T-helper 17 cell (primary cell): ENCODE results near the gene CMTR1. TPM values are rescaled to one million over a fixed set of nuclear protein-coding genes. Genes with fewer than 3 reads are reported as not detected.
A peak's percentile ranks its signal among the peaks of the same experiment; 100 is the strongest.

Experiments
- ATAC-seq: fragments of 150-1000 bp; cut with Tn5 transposase; 2 replicates; pipeline ENCODE4 v1.10.0; 2021; ENCODE audit warnings: mild to moderate bottlenecking, moderate library complexity
- DNase-seq, 3 donors: peaks; one replicate each; pipeline versions ENCODE4 v3.0.0 to v3.0.0-alpha.2; 2020 to 2021
- H3K9me3 ChIP-seq: one replicate; pipeline ENCODE4 v1.7.0; 2013; ENCODE audit warnings: low read length, mild to moderate bottlenecking; ENCODE audit not compliant: control insufficient read depth, poor library complexity, severe bottlenecking
- H3K27ac Mint-ChIP-seq: one replicate; pipeline ENCODE4 v1.8.0; 2022; ENCODE audit warnings: mild to moderate bottlenecking, moderate library complexity, mixed read lengths
- H3K27me3 Mint-ChIP-seq: one replicate; pipeline ENCODE4 v1.8.0; 2022; ENCODE audit warnings: mixed read lengths
- H3K36me3 Mint-ChIP-seq: one replicate; pipeline ENCODE4 v1.8.0; 2022; ENCODE audit warnings: low read depth, mixed read lengths
- H3K4me1 Mint-ChIP-seq: one replicate; pipeline ENCODE4 v1.8.0; 2022; ENCODE audit warnings: mild to moderate bottlenecking, mixed read lengths
- H3K4me3 Mint-ChIP-seq: one replicate; pipeline ENCODE4 v1.8.0; 2022; ENCODE audit warnings: mild to moderate bottlenecking, moderate library complexity, mixed read lengths
- total RNA-seq, 4 donors: library from RNA in 2 of 4; stranded (reverse) in 2 of 4; gene quantifications; one replicate each; pipeline ENCODE4 v1.2.3 and lab custom pipeline; 2022 to 2026

The CMTR1 gene
- total RNA-seq, 2 donors from 2014 or later, result 79.7 to 81.3 TPM

GRCh38 chr6:37485291-37485702 lies 52.3 kb downstream of the CMTR1 start:
- Mint-ChIP-seq H3K4me1 (peaks cover 36% of the 10 kb centered on the region), H3K36me3 (peaks cover 10% of the 10 kb centered on the region), H3K27ac (peak overlapping the region; percentile 100), H3K27me3 (no peaks in the 10 kb centered on the region), H3K4me3 (no peak overlapping the region)
- H3K9me3 ChIP-seq, result no peaks in the 10 kb centered on the region
- DNase-seq (no peak), ATAC-seq (no peak)

- H3K4me1 Mint-ChIP-seq, result peaks cover 44% of the 10 kb centered on the region
- no peak for ATAC-seq
- DNase-seq, result no peak
- no peaks in the 10 kb centered on the region for H3K27me3 Mint-ChIP-seq
- H3K27ac Mint-ChIP-seq, result peak overlapping the region; percentile 100
- H3K4me3 Mint-ChIP-seq, result no peak overlapping the region
- H3K9me3 ChIP-seq, result no peaks in the 10 kb centered on the region
- peaks cover 10% of the 10 kb centered on the region for H3K36me3 Mint-ChIP-seq
Observed at GRCh38 chr6:37486121-37486839, 53.3 kb downstream of the CMTR1 start.

- H3K4me3 Mint-ChIP-seq, result peak overlapping the region; percentile 78
- H3K9me3 ChIP-seq, result no peaks in the 10 kb centered on the region
- peaks cover 55% of the 10 kb centered on the region for H3K4me1 Mint-ChIP-seq
- no peaks in the 10 kb centered on the region for H3K27me3 Mint-ChIP-seq
- peak overlapping the region; percentile 100 for H3K27ac Mint-ChIP-seq
- ATAC-seq (no peak), DNase-seq (no peak)
- H3K36me3 Mint-ChIP-seq, result peaks cover 5% of the 10 kb centered on the region
Observed at GRCh38 chr6:37487591-37488380, 54.8 kb downstream of the CMTR1 start.

GRCh38 chr6:37488476-37488875 lies 55.5 kb downstream of the CMTR1 start:
- H3K27ac Mint-ChIP-seq, result peak overlapping the region; percentile 100
- H3K36me3 Mint-ChIP-seq, result peaks cover 5% of the 10 kb centered on the region
- peaks cover 55% of the 10 kb centered on the region for H3K4me1 Mint-ChIP-seq
- no peaks in the 10 kb centered on the region for H3K27me3 Mint-ChIP-seq
- peak; percentile 72 for ATAC-seq
- no peaks in the 10 kb centered on the region for H3K9me3 ChIP-seq
- peak overlapping the region; percentile 78 for H3K4me3 Mint-ChIP-seq
- DNase-seq, result no peak

- no peaks in the 10 kb centered on the region for H3K27me3 Mint-ChIP-seq
- ATAC-seq, result peak; percentile 51
- peak; percentile 27 to 46 (median 34) for DNase-seq
- no peaks in the 10 kb centered on the region for H3K9me3 ChIP-seq
- H3K36me3 Mint-ChIP-seq, result peaks cover 5% of the 10 kb centered on the region
- peak overlapping the region; percentile 86 for H3K4me3 Mint-ChIP-seq
- H3K4me1 Mint-ChIP-seq, result peaks cover 58% of the 10 kb centered on the region
- H3K27ac Mint-ChIP-seq, result peak overlapping the region; percentile 100
Observed at GRCh38 chr6:37489697-37490336, 56.8 kb downstream of the CMTR1 start.

GRCh38 chr6:37490536-37491170 lies 57.6 kb downstream of the CMTR1 start:
- peak overlapping the region; percentile 86 for H3K4me3 Mint-ChIP-seq
- H3K9me3 ChIP-seq, result no peaks in the 10 kb centered on the region
- H3K4me1 Mint-ChIP-seq, result peaks cover 62% of the 10 kb centered on the region
- H3K27ac Mint-ChIP-seq, result peak overlapping the region; percentile 100
- H3K27me3 Mint-ChIP-seq, result no peaks in the 10 kb centered on the region
- H3K36me3 Mint-ChIP-seq, result peaks cover 5% of the 10 kb centered on the region
- no peak for ATAC-seq
- no peak for DNase-seq

- H3K9me3 ChIP-seq, result no peaks in the 10 kb centered on the region
- DNase-seq (no peak), ATAC-seq (peak; percentile 60)
- peak overlapping the region; percentile 75 for H3K4me3 Mint-ChIP-seq
- peaks cover 5% of the 10 kb centered on the region for H3K36me3 Mint-ChIP-seq
- H3K27me3 Mint-ChIP-seq, result no peaks in the 10 kb centered on the region
- H3K4me1 Mint-ChIP-seq, result peaks cover 60% of the 10 kb centered on the region
- H3K27ac Mint-ChIP-seq, result peak overlapping the region; percentile 100
Observed at GRCh38 chr6:37491171-37491829, 58.3 kb downstream of the CMTR1 start.

GRCh38 chr6:37491830-37492208 lies 58.8 kb downstream of the CMTR1 start:
- H3K27ac Mint-ChIP-seq, result peak overlapping the region; percentile 100

GRCh38 chr6:37492236-37492972 lies 59.4 kb downstream of the CMTR1 start:
- no peak for ATAC-seq
- peak overlapping the region; percentile 75 for H3K4me3 Mint-ChIP-seq
- H3K27ac Mint-ChIP-seq, result peak overlapping the region; percentile 100
- no peaks in the 10 kb centered on the region for H3K27me3 Mint-ChIP-seq
- H3K9me3 ChIP-seq, result no peaks in the 10 kb centered on the region
- H3K36me3 Mint-ChIP-seq, result peaks cover 5% of the 10 kb centered on the region
- DNase-seq, result no peak
- peaks cover 67% of the 10 kb centered on the region for H3K4me1 Mint-ChIP-seq

More at GRCh38 chr6:37491830-37492208, 58.8 kb downstream of the CMTR1 start:
- ATAC-seq (peak; percentile 9), DNase-seq (no peak)
- Mint-ChIP-seq H3K27me3 (no peaks in the 10 kb centered on the region), H3K36me3 (peaks cover 5% of the 10 kb centered on the region), H3K4me3 (peak overlapping the region; percentile 75), H3K4me1 (peaks cover 62% of the 10 kb centered on the region)
- no peaks in the 10 kb centered on the region for H3K9me3 ChIP-seq

GRCh38 chr6:37492991-37493660 lies 60.1 kb downstream of the CMTR1 start:
- DNase-seq, result no peak
- no peaks in the 10 kb centered on the region for H3K9me3 ChIP-seq
- Mint-ChIP-seq H3K36me3 (peaks cover 5% of the 10 kb centered on the region), H3K27me3 (no peaks in the 10 kb centered on the region), H3K4me1 (peaks cover 67% of the 10 kb centered on the region), H3K27ac (peak overlapping the region; percentile 100), H3K4me3 (peak overlapping the region; percentile 75)
- ATAC-seq, result no peak

GRCh38 chr6:37493661-37493995 lies 60.6 kb downstream of the CMTR1 start:
- no peak for DNase-seq
- H3K4me1 Mint-ChIP-seq, result peaks cover 65% of the 10 kb centered on the region
- peaks cover 1% of the 10 kb centered on the region for H3K36me3 Mint-ChIP-seq
- H3K4me3 Mint-ChIP-seq, result peak overlapping the region; percentile 49
- no peak for ATAC-seq
- H3K27ac Mint-ChIP-seq, result peak overlapping the region; percentile 100
- H3K27me3 Mint-ChIP-seq, result no peaks in the 10 kb centered on the region
- H3K9me3 ChIP-seq, result no peaks in the 10 kb centered on the region
